Stimulated activated CD8-positive, alpha-beta memory T cell treated with anti-CD3 and anti-CD28 coated beads, Interleukin-15, amount 100 ng/mL, for 4 hours (primary cell): Measurements from ENCODE around the gene MBD6.
"Not testable (repeated sequence)": the region's sequence is repeated elsewhere in the genome, so short reads cannot be mapped to it uniquely, and the experiment has no call there.

Experiments used
- DNase-seq, 2 donors: peaks; one replicate each; pipeline ENCODE4 v3.0.0-alpha.2; 2020; ENCODE audit warnings: low read depth in 2 of 2

Gene MBD6

DNA sequence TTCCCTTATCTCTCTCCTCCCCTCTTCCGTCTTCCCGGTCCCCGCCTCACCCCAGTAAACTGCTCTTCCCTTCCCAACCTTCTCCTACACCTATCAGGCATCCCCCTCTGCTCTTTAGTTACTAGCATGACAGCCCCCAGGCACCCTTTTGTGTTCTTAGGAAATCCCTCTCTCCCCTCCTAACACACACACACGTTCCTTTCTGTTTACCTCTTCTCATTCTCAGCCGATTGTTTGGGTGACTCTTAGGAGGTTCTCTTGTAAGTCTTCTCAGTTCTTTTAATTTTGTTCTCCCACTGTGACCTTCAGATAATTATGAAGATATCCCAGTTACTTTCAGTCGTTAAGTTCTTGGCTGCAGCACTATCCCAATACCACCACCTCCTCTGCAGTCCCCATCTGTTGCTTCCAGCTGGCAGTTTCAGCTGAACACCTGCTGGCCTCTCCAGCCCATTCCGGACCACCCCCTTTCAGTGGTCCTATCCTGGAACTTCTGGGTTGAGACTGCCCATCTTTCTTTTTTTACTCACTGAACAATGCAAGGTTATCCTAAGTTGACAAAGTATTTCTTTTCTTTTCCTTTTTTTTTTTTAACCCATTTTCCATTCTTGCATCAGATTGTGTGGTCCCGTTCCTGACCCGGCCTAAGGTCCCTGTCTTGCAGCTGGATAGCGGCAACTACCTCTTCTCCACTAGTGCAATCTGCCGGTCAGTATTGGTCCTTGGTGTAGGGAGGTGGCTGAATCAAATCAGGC is 34.0 kb upstream of the MBD6 start:
- no peak for DNase-seq

DNA sequence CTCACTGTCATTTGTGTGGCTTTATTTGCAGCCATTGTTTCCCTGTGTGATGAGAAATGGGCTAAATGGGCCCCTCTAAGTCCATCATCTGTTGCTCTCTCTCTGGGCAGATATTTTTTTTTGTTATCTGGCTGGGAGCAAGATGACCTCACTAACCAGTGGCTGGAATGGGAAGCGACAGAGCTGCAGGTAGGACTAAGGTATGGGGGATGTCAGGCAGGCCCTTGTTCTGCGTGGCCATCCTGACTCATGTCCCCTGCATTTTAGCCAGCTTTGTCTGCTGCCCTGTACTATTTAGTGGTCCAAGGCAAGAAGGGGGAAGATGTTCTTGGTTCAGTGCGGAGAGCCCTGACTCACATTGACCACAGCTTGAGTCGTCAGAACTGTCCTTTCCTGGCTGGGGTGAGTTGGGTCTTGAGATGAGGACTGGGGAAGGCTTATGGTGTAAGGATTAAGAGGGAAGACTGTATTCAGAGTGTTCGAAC is 33.4 kb upstream of the MBD6 start:
- no peak for DNase-seq

DNA sequence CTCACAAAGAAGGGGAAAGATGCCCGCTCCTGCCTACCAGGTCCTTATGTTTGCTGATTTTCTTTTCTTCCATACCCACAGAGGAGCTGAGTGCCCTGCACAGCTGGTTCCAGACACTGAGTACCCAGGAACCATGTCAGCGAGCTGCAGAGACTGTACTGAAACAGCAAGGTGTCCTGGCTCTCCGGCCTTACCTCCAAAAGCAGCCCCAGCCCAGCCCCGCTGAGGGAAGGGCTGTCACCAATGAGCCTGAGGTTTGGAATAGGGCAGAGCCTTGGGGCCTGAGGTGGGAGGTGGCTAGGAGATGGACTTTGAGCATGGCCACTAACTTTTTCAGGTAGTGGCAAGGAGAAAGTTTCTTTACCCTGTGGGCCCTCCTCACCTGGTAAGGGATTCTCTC is 32.5 kb upstream of the MBD6 start:
- DNase-seq = no peak

DNA sequence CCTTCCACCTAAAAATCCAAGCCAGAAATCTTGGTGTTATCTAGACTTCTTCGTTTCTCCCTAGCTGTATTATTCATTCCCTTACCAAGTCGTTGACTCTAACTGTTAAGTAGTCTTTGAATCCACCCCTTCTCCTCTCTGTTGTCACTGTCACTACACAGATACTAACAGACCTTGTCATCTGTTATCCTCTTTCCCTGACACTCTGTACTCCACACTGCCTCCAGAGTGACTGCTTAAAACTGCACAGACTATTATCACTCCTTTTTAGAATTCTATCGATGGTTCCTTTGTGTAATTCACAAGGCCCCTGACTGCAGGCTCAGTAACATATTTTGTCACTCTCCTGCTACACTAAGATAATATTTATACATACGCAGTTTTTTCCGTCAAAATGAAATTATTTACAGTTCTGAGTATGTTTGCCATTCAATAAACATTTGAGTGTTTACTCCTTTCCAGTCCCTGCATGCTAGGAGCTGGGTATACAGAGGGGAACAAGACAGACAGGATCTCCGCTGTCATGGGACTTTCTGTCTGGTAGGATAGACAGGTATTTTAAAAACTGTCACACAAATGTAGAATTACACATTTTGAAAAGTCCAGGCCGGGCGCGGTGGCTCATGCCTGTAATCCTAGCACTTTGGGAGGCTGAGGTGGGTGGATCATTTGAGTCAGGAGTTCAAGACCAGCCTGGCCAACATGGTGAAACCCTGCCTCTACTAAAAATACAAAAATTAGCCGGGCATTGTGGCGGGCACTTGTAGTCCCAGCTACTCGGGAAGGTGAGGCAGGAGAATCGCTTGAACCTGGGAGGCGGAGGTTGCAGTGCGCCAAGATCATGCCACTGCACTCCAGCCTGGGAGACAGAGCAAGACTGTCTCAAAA is 31.0 kb upstream of the MBD6 start:
- no peak for DNase-seq

DNA sequence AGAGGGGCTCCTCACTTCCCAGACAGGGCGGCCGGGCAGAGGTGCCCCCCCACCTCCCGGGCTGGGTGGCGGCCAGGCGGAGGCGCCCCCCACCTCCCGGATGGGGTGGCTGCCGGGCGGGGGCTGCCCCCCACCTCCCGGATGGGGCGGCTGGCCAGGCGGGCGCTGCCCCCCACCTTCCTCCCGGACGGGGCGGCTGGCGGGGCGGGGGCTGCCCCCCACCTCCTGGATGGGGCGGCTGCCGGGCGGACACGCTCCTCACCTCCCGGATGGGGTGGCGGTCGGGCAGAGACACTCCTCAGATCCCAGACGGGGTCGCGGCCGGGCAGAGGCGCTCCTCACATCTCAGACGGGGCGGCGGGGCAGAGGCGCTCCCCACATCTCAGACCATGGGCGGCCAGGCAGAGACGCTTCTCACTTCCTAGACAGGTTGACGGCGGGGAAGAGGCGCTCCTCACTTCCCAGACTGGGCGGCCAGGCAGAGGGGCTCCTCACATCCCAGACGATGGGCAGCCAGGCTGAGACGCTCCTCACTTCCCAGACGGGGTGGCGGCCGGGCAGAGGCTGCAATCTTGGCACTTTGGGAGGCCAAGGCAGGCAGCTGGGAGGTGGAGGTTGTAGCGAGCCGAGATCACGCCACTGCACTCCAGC is 27.4 kb upstream of the MBD6 start:
- not testable (repeated sequence) for DNase-seq

DNA sequence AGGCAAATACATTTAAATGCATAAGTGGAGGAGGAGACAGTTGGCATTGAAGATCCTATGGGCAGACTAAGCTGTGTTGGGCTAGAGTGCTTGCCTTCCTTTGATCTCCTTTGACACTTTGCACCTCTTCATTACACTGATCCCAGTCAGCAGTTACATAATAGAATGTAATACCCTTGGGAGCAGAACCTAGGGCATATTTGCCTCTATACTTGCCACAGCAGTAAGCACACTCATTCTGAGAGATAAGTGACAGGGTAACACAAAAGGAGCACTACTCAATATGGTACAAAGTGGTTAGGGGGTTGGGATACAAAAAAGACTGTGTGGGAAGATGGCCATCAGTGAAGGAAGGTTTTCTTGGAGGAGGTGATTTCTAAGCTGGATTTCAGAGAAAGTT is 25.8 kb upstream of the MBD6 start:
- no peak for DNase-seq

DNA sequence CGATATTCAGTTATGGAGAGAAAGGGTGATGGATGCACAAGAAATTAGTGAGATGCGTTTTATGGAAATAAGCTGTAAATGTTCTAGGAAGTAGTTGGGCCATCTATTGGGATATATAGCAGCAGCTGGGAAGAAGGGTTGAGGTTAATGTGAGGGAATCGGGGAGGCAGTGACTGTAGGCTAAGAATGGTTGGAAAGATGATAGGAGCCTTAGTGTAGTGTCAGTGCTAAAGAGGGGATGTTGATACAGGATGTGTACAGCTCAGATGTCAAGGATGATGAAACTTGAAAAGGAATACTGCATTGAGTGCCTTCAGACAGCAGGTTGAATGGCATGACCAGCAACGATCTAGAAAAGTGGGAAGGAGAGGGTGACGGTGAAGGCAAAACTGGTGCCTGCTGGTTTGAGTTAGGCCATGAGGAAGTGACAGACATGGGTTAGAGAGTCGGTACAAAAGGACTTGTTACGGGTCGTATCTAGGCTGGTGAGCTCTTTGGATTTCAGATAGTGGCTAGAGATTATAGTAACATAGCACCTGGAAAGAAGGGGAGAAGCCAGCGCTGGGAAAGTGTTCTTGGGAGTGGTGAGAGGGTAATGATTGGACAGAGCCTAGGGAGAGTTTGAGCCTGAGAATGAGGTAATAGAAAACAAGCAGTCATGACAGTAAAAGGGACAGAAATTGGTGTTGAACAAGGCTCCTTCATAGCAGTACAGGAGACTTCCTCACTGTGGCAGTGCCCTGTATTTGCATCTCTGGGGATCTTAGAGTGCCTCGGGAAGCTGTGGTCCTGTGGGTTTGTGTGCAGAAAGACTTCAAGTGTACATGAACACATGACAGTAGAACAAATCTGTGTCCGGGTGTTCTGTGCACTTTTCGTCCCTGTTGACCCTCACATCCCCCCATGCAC is 25.1 kb upstream of the MBD6 start:
- DNase-seq = no peak

DNA sequence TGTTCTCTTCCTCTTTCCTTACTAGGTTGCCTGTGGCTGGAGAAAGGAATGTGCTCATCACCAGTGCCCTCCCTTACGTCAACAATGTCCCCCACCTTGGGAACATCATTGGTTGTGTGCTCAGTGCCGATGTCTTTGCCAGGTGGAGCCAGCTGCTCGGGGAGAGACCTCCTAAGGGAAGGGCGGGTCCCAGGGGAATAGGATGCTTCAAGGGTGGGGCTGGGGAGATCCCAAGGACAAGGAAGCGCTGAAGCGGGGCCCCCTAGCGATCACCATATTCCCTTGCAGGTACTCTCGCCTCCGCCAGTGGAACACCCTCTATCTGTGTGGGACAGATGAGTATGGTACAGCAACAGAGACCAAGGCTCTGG is 24.5 kb upstream of the MBD6 start:
- DNase-seq = no peak

DNA sequence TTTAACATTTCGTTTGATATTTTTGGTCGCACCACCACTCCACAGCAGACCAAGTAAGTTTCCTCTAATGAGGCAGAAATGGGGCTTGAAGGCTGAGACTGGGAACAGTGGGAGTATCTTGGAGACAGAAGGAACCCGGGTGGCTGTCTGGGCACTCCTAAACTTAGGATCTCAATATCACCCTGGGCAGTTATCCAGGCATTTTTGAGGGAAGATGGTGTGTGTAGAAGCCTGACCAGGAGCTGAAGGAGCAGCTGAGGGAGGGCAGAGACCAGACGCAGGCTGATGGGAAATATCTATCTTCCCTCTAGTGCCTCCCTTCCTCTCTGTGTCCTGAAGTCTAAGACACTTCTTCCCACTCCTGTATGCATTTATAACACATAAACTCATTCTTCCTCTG is 24.1 kb upstream of the MBD6 start:
- DNase-seq = no peak

DNA sequence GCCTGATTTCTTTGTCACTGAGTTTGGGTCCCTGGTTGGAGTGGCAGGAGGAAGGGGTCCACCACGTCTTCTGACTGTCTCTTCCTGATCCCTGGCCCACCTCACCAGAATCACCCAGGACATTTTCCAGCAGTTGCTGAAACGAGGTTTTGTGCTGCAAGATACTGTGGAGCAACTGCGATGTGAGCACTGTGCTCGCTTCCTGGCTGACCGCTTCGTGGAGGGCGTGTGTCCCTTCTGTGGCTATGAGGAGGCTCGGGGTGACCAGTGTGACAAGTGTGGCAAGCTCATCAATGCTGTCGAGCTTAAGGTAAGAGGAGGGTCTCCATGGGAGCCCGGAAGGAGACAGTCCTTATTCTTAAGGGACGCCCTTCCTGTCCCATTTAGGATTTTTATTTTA is 22.4 kb upstream of the MBD6 start:
- no peak for DNase-seq

DNA sequence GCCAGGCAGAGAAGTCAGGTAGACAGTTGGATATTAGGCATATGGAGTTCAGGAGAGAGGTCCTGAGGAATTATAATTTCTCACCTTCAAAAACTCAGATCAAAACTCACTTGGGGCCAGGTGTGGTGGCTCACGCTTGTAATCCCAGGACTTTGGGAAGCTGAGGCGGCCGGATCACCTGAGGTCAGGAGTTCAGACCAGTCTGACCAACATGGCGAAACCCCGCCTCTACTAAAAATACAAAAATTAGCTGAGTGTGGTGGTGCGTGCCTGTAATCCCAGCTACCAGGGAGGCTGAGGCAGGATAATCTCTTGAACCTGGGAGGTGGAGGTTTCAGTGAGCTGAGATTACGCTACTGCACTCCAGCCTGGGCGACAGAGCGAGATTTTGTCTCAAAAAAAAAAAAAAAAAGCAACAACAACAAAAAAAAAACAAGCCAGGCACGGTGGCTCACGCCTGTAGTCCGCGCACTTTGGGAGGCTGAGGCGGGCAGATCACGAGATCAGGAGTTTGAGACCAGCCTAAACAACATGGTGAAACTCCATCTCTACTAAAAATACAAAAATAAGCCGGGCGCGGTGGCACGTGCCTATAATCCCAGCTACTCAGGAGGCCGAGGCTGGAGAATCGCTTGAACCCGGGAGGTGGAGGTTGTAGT is 20.2 kb upstream of the MBD6 start:
- DNase-seq = not testable (repeated sequence)

DNA sequence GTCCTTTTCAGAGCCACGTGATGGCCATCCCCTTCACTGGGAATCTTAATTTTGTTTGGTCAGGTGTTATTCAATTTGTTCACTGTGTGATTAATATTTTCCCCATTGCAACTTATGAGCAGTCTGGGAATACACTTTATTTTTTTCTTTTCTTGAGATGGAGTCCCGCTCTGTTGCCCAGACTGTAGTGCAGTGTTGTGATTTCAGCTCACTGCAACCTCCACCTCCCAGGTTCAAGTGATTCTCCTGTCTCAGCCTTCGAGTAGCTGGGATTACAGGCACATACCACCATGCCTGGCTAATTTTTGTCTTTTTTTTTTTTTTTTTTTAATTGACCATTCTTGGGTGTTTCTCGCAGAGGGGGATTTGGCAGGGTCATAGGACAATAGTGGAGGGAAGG is 16.1 kb upstream of the MBD6 start:
- DNase-seq = not testable (repeated sequence)

DNA sequence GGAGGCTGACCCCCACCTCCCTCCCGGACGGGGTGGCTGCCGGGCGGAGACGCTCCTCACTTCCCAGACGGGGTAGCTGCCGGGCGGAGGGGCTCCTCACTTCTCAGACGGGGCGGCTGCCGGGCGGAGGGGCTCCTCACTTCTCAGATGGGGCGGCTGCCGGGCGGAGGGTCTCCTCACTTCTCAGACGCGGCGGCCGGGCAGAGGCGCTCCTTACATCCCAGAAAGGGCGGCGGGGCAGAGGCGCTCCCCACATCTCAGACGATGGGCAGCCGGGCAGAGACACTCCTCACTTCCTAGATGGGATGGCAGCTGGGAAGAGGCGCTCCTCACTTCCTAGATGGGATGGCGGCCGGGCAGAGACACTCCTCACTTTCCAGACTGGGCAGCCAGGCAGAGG is 14.8 kb upstream of the MBD6 start:
- not testable (repeated sequence) for DNase-seq

DNA sequence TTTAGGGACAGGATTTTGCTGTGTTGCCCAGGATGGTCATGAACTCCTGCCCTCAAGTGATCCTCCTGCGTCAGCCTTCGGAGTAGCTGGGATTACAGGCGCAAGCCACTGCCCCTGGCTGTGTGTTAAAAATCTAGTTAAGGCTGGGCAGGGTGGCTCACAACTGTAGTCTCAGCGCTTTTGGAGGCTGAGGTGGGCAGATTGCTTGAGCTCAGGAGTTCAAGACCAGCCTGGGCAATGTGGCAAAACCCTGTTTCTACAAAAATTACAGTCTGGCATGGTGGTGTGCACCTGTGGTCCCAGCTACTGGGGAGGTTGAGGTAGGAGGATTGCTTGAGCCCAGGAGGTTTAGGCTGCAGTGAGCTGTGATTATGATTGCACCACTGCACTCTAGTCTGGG is 11.5 kb upstream of the MBD6 start:
- DNase-seq = no peak

DNA sequence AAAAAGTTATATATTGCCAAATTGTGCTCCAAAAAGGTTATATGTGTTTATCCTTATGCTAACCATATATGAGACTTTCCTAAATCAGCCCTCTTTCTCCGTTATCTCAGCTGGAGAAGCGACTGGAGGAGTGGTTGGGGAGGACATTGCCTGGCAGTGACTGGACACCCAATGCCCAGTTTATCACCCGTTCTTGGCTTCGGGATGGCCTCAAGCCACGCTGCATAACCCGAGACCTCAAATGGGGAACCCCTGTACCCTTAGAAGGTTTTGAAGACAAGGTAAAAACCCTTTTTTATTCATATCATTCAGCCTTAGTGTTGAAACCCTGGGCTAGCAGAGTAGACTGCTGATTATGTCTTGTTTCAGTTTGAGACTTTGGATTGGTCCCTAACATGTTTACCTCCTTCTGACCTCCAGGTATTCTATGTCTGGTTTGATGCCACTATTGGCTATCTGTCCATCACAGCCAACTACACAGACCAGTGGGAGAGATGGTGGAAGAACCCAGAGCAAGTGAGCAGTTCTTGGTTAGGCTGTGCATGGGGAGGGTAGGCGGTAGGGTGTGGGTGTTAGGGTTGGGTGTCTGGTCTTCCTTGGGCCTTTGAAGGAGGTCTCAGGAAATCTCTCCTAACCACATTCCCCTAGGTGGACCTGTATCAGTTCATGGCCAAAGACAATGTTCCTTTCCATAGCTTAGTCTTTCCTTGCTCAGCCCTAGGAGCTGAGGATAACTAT is 10.9 kb upstream of the MBD6 start:
- DNase-seq = no peak

DNA sequence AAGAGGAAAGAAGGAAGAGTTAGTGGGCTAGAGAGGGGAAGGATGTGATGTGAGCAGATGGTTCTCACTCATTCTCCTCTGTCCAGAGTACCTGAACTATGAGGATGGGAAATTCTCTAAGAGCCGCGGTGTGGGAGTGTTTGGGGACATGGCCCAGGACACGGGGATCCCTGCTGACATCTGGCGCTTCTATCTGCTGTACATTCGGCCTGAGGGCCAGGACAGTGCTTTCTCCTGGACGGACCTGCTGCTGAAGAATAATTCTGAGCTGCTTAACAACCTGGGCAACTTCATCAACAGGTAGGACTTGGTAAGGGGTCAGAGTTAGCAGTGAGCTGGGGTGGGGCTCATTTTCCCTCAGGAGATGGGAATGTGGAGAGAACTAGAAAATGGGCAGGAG is 10.0 kb upstream of the MBD6 start:
- DNase-seq = no peak

DNA sequence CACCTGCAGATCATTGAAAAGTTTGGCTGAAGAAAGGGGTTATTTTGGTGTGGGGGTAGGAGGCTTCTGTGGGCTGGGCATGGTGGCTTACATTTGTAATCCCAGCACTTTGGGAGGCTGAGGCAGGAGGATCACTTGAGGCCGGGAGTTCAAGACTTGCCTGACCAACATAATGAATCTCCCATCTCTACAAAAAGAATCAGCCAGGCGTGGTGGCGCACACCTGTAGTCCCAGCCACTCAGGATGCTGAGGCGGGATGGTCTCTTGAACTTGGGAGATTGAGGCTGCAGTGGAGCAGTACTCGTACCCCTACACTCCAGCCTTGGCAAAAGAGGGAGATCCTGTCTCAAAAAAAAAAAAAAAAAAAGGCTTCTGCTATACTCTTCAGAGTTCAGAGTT is 9.4 kb upstream of the MBD6 start:
- DNase-seq = no peak

DNA sequence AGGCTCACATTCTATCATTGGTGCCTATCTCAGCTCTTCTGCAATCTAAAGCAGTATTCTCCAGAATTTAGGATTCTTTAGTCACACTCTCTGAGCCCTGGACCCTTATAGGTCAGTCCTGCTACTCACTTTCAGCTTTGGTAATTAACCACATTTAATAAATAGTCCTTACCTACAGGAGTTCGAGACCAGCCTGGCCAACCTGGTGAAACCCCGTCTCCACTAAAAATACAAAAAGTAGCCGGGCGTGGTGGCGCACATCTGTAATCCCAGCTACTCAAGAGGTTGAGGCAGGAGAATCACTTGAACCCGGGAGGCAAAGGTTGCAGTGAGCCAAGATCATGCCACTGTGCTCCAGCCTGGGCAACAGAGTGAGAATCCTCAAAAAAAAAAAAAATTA is 8.9 kb upstream of the MBD6 start:
- not testable (repeated sequence) for DNase-seq

DNA sequence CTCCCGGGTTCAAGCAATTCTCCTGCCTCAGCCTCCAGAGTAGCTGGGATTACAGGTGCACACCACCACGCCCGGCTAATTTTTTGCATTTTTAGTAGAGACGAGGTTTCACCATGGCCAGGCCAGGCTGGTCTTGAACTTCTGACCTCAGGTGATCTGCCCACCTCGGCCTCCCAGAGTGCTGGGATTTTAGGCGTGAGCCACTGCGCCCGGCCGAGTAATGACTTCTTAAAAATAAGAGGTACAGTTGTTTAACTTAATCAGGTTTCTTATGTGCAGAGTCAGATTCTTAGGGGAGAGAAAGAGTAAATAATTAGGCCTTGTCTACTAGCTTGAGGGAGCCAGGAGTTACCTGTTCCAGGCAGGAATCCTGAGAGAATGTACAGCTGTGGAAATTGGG is 8.4 kb upstream of the MBD6 start:
- DNase-seq = not testable (repeated sequence)

DNA sequence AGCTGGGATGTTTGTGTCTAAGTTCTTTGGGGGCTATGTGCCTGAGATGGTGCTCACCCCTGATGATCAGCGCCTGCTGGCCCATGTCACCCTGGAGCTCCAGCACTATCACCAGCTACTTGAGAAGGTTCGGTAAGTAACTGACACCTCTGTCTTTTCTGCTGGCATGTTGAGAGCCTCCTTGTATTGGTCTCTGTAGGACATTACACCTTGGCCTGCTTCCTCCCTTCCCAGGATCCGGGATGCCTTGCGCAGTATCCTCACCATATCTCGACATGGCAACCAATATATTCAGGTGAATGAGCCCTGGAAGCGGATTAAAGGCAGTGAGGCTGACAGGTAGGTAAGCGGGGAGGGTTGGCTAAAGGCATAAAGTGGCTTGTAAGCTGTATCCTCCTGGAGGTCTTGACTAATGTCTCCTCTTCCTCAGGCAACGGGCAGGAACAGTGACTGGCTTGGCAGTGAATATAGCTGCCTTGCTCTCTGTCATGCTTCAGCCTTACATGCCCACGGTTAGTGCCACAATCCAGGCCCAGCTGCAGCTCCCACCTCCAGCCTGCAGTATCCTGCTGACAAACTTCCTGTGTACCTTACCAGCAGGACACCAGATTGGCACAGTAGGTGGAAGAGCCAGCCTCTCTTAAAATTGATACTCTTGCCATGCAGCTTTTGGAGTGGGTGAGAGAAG is 7.8 kb upstream of the MBD6 start:
- DNase-seq = no peak
